ENCODE results near the gene FDPS.
A peak's percentile ranks its signal among the peaks of the same experiment; 100 is the strongest.
"Not testable (repeated sequence)": the region's sequence is repeated elsewhere in the genome, so short reads cannot be mapped to it uniquely, and the experiment has no call there.

The FDPS gene

DNA sequence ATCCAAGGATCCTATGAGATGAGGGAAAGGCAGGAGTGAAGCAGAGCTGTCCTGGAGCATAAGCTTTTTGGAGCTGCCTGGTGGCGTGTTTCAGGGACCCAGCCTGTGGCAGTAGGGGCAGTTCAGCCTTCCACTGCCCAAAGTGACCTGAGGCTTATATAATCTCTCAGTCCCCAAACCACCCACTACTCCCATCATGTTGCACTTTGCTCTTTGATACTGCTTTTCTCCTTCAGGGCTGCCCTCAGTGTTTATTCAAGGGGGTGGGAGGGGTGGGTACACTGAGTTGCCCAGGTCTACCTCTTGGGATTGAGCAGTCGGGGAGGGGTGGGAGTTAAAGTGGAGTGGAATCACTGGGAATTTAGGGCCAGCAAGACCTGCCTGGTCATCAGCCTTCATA lies 22.1 kb upstream of the FDPS start:
- DNase-seq: no peak

DNA sequence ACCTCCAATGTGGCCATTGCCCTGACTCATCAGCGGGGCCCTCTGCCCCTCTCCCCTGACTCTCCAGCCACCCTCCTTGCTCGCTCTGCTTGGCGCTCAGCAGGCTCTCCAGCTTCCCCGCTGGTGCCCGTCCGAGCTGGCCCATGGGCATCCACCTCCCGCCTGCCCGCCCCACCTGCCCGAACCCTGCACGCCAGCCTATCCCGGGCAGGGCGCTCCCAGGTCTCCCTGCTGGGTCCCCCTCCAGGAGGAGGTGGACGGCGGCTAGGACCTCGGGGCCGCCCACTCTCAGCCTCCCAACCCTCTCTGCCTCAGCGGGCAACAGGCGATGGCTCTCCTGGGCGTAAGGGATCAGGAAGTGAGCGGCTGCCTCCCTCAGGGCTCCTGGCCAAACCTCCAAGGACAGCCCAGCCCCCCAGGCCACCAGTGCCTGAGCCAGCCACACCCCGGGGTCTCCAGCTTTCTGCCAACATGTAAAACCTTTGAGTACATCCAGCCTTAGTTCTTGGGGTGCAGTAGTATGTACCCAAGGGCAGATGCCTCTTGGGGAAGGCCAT lies 20.6 kb upstream of the FDPS start:
- no peak for DNase-seq

DNA sequence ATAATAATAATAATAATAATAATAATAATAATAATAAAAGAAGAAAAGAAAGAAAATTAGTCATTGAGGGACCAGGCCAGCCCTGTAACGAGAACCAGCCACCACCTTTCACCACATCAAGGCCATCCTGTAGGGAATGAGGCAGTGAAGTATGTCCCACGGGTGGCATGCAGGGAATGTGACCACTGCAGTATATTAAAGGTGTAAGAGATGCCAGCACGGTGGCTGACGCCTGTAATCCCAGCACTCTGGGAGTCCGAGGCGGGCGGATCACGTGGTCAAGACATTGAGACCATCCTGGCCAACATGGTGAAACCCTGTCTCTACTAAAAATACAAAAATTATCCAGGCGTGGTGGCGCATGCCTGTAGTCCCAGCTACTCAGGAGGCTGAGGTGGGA lies 17.7 kb upstream of the FDPS start:
- DNase-seq: not testable (repeated sequence)

DNA sequence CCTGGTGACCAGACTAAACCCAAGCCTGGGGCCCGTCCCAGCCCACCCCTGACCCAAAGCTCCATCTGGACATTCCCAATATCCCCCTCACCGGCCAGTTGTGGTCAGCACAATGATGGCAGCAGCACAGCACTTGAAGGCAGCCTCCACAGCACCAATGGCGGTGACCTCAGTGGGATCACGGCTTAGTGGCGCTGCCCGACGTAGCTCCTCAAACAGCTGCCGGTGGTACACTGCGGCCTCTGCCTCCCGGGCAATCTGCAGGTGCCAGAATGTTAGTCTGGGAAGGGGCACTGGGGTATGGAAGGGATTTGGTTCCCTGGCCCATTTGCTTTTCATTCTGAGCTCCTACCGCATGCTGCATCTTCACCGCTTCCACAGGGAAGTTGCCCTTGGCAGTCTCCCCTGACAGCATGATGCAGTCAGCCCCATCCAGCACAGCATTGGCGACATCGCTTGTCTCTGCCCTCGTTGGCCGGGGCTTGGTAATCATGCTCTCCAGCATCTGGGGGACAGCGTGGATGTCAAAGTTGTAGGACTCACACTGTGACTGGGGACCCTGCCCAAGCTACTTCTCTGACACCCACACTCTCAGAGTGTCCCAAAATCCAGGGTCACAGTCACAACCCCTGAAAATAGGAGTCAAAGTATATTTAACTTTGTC lies 15.4 kb upstream of the FDPS start:
- no peak for DNase-seq

GRCh38 chr1:155294520-155295182 lies 14.0 kb upstream of the FDPS start:
- no peak for DNase-seq

DNA sequence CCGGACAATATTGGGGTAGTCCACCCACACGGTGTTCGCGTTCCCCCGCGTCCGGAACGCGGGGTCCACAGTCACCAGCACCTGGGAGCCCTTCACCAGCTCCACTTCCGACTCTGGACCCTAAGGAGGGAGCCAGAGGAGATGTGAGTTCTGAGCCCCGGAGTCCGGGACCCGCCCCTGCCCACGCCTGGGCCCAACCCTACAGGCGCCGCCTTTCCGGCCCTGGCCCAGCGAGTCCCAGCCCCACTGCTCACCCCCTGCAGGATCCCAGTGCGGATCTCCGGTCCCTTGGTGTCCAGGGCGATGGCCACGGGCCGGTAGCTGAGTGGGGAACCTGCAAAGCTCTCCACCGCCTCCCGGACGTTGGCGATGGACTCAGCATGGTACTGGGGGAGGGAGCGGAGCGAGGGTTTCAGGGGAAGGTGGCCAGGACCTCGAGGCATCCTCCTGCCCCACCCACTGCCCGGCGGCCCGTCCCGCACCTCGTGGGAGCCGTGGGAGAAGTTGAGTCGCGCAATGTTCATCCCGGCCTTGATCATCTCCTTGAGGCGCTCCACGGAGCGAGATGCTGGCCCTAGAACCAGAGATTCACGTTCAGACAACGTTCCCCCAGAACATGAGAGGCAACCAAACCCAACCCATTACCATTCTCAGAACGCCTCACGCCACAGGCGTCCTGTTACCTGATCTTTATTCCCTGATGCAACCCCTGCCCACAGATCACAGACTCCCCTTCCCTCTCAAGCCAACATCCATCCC lies 13.3 kb upstream of the FDPS start:
- no peak for DNase-seq

DNA sequence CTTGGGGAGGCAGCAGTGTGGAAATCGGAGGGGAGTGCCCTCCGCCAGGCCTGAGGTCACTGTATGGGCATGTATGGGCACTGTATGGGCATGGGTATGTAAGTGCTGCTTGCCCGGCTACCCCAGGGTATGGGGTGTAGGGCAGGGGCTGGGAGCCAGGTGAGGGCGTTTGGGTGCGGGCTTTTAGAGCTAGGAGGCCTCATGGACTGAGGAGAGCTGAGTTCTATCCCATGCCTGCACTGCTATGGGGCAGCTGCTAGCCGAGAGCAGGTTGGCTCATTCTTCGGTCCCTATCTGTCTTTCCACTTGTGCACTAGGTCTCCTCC lies 12.8 kb upstream of the FDPS start:
- no peak for DNase-seq

GRCh38 chr1:155296661-155297060 lies 12.0 kb upstream of the FDPS start:
- DNase-seq: no peak

DNA sequence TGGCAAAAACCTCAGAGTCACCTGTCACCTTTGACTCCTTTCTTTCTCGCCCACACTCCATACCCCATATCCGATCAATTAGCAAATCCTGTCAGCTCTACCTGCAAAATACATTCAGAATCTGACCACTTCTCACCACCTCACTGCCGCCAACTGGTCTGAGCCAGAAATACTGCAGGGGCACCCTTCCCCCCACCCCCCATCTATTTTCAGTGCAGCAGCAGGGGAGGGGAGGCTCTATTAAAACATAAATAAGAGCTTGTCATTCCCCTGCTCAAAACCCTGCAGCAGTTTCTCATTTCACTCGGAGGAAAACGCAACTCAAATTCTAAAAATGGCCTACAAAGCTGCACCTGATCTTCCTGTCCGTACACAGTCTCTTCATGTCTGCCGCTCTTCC lies 11.3 kb upstream of the FDPS start:
- DNase-seq: no peak

DNA sequence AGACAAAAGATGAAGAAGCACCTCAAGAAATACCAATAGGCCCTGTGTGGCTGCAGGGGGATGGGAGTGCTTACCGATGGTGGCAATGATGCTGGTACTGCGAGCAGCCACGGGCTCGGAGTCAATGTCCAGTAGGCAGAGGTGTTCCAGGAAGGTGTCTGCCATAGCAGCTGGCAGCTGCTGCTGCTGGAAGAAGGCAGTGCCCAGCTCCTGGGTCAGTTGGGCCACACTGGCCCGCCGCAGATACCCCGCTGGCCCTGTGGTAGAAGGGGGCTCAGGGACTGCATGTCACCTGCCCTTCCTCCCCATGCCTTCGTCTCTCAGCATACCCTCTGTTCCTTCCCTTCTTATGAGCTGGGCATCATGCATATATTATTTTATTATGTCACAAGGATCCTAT lies 8.6 kb upstream of the FDPS start:
- DNase-seq: no peak

GRCh38 chr1:155300553-155301329 lies 7.9 kb upstream of the FDPS start:
- DNase-seq: no peak

DNA sequence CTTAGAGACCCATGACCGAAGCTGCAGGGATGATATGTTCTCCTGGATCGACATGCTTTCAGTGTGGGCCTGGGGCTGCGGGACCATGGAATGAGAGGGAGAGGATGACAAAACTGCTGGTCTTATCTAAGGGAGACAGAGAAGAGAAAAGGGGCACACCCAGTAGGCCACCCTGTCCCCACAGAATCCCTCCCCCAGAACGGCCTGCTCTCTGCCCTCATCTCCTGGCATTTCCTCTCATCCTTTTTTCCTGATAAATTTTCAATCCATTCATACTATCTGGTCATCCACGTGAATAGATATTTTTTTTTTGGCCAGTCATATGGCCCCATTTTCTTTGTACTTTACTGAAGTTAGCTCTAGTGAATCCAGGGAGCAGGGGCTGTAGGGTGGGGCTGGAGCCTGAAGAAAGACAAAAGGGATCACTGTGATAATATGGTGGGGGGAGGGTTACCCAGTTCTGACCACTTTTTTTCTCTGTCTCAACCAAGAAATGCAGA lies 7.3 kb upstream of the FDPS start, which contains the start of gene PKLR:
TSS of gene PKLR (minus strand) at position 97 of the 500 bp plus-strand sequence. CDS start at position 54, 43 bp downstream.
- DNase-seq: no peak

GRCh38 chr1:155304558-155305063 lies 4.1 kb upstream of the FDPS start:
- DNase-seq: no peak

DNA sequence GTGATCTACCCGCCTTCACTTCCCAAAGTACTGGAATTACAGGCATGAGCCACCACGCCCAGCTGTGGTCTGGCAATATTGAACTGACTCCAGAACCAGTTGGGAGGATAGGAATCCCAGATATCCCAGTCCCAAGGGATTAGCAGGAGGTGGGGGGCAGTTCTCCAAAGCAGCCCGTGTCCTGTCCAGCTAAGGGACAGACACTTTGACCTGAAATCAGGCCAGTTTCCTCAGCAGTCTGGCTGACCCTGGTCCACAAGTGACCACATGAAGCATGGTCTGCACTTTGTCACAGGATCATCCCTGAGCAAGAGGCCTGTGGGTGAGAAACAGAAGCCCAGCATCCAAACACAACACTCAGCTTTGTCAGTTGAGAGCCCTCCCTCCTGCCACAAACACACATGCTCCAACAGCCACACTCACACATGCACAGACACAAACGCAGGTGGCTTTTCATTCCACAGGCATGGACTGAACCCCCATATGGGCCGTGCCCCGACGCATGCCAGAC lies 2.7 kb upstream of the FDPS start:
- no peak for DNase-seq

- no peak for DNase-seq
Measured at GRCh38 chr1:155307247-155307740, 1.4 kb upstream of the FDPS start.

GRCh38 chr1:155309423-155310021 lies 856 bp downstream of the FDPS start:
- no peak for DNase-seq

DNA sequence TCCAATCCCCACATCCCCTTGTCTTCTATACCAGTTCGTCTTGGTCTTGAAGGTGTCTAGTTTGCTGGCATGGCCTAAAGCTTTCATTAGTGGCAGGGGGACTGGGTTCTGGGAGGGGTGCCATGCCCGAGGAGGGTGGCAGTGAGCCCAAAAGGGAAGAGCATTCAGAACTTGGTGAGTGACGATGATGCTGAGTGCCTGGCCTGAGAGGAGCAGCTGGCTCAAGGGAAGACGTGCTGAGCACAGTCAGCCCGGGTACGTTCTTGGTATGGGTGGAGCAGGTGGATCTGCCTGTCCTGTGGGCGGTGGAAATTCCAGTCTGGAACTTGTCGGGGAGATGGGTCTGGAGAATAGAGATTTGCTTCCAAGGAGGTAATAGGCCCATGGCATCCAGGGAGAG lies 4.6 kb downstream of the FDPS start:
- DNase-seq: no peak

DNA sequence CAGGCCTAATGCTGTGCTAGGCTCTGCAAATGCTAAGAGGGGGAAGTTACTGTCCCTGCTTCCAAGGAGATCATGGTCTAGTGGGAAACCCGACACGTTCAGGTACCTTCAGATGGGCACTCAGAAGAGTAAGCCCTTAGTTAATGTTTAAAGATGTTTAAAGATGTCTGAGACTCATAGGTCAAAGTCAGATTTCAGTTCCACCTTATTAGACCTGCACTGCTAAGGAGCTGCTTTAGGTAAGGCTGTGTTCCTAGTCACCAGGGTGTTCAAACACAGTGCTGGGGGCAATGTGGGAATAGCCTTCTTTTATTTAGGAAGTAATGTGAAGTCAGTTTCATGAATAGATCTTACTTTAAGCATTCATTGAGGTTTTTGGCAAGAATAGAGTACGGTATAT lies 8.3 kb downstream of the FDPS start:
- no peak for DNase-seq

DNA sequence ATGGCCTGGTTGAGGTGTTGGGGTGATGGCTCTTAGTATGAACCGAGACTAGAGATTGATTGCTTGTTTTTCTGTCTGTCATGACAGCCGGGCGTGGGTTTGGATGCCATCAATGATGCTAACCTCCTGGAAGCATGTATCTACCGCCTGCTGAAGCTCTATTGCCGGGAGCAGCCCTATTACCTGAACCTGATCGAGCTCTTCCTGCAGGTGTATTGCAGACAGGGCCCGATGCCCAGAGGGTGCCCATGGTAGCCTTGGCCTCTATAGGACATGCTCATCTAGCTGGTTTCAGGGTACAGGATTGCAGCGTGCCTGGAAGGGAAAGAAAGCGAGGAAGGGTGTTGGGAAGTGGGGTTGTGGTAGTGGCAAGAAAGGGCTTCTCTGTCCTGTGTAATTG lies 9.4 kb downstream of the FDPS start:
- DNase-seq: no peak

- no peak for DNase-seq
Measured at GRCh38 chr1:155319536-155319935, 10.9 kb downstream of the FDPS start.

- peak; percentile 38 for DNase-seq
Measured at GRCh38 chr1:155320252-155320651, 11.6 kb downstream of the FDPS start.
